Endothelial cell of umbilical vein (primary cell): Measurements from ENCODE around the gene SOSTDC1. TPM values are rescaled to one million over a fixed set of nuclear protein-coding genes. Genes with fewer than 3 reads are reported as not detected.

Experiments
- BruUV-seq: library from RNA; stranded (reverse); fragments of 400-500 nt; replicated peaks from 2 replicates; lab custom pipeline; 2021; lab: Mats Ljungman, UMichigan
- CTCF ChIA-PET: fragments of 300-600, 350-600 bp; sonication (Branson Sonifier 250); formaldehyde crosslinking; loops from one replicate; lab custom pipeline; 2021; ENCODE audit warnings: antibody characterized with exemption, inconsistent platforms; lab: Charles Lee
- POLR2A ChIA-PET: fragments of 300-600, 350-600 bp; sonication (Branson Sonifier 250); formaldehyde crosslinking; loops from one replicate; lab custom pipeline; 2021; ENCODE audit warnings: antibody characterized with exemption, inconsistent platforms; lab: Charles Lee
- DNase-seq: peaks from one replicate; pipeline ENCODE4 v3.0.0-alpha.2; 2011; ENCODE audit warnings: low read depth, low spot score
- FAIRE-seq: peaks from 2 replicates; lab custom pipeline; 2011; peaks lifted over from hg19 to GRCh38; lab: Jason Lieb, UNC
- H2AFZ ChIP-seq: 2 replicates; pipeline ENCODE4 v1.6.0; 2012; ENCODE audit warnings: low read depth, low read length, control low read depth, inconsistent platforms
- H3K27ac ChIP-seq: 2 replicates; pipeline ENCODE4 v1.5.1; 2011; ENCODE audit warnings: low read depth, mild to moderate bottlenecking, control low read depth, low read length, moderate library complexity; ENCODE audit not compliant: insufficient read depth
- H3K27me3 ChIP-seq, 2 experiments: 2 replicates each; pipeline versions ENCODE4 v1.6.0 to v1.6.1; 2011; ENCODE audit warnings: low read length in 2 of 2, mixed read lengths in 1 of 2; ENCODE audit not compliant: control insufficient read depth in 2 of 2, insufficient read depth in 2 of 2
- H3K36me3 ChIP-seq, 2 experiments: 2 replicates in 1 of 2; 3 replicates in 1 of 2; pipeline ENCODE4 v1.5.1; 2011; ENCODE audit warnings: low read length in 2 of 2, mild to moderate bottlenecking in 1 of 2, moderate library complexity in 1 of 2; ENCODE audit not compliant: control insufficient read depth in 2 of 2, insufficient read depth in 2 of 2; ENCODE audit errors: extremely low read depth in 1 of 2
- H3K4me1 ChIP-seq: 3 replicates; pipeline ENCODE4 v1.5.1; 2011; ENCODE audit warnings: mild to moderate bottlenecking, low read length; ENCODE audit not compliant: control insufficient read depth, insufficient read depth; ENCODE audit errors: extremely low read depth
- H3K4me2 ChIP-seq: 2 replicates; pipeline ENCODE4 v1.6.1; 2011; ENCODE audit warnings: low read length, control low read depth, mixed read lengths; ENCODE audit not compliant: insufficient read depth
- H3K4me3 ChIP-seq, 3 experiments: fragments of 200-600 bp in 1 of 3; sonication (generic), shearing (Covaris generic) in 1 of 3; replicated peaks in 1 of 3; 2 replicates each; pipeline ENCODE4 v1.5.1; 2011 to 2016; ENCODE audit warnings: control low read depth in 3 of 3, low read length in 3 of 3, mild to moderate bottlenecking in 2 of 3, inconsistent platforms in 1 of 3, low read depth in 1 of 3, moderate library complexity in 1 of 3; ENCODE audit not compliant: insufficient read depth in 1 of 3
- H3K79me2 ChIP-seq: 2 replicates; pipeline ENCODE4 v1.6.0; 2012; ENCODE audit warnings: low read length, inconsistent platforms; ENCODE audit not compliant: control insufficient read depth, insufficient read depth
- H3K9ac ChIP-seq: replicated peaks from 2 replicates; pipeline ENCODE3; 2011; ENCODE audit warnings: low read length, control low read depth; ENCODE audit not compliant: insufficient read depth; ENCODE audit errors: extremely low read depth
- H3K9me1 ChIP-seq: replicated peaks from 3 replicates; pipeline ENCODE4 v1.6.0; 2011; ENCODE audit warnings: mild to moderate bottlenecking, low read length; ENCODE audit not compliant: control insufficient read depth, insufficient read depth; ENCODE audit errors: extremely low read depth
- H3K9me3 ChIP-seq: replicated peaks from 2 replicates; pipeline ENCODE4 v1.5.1; 2012; ENCODE audit warnings: low read length, inconsistent platforms; ENCODE audit not compliant: control insufficient read depth, insufficient read depth
- H4K20me1 ChIP-seq: replicated peaks from 2 replicates; pipeline ENCODE3; 2011; ENCODE audit warnings: mild to moderate bottlenecking, low read length; ENCODE audit not compliant: control insufficient read depth, insufficient read depth; ENCODE audit errors: extremely low read depth
- CTCF ChIP-seq, 2 donors: IDR thresholded peaks; 1 replicate in 1 of 2; 2 replicates in 1 of 2; pipeline ENCODE4 v1.5.1; 2011; ENCODE audit warnings: low read length in 2 of 2, mild to moderate bottlenecking in 2 of 2, moderate library complexity in 2 of 2, control low read depth in 1 of 2, inconsistent platforms in 1 of 2, low read depth in 1 of 2; ENCODE audit not compliant: insufficient read depth in 1 of 2; ENCODE audit errors: extremely low read depth in 1 of 2
- EZH2 ChIP-seq: IDR thresholded peaks from 2 replicates; pipeline ENCODE4 v1.6.1; 2012; ENCODE audit warnings: borderline replicate concordance, low read depth, mild to moderate bottlenecking, moderate library complexity, low read length, inconsistent platforms; ENCODE audit not compliant: severe bottlenecking
- FOS ChIP-seq: IDR thresholded peaks from 2 replicates; pipeline ENCODE4 v1.6.1; 2011; ENCODE audit warnings: mild to moderate bottlenecking, low read length, moderate library complexity, borderline replicate concordance; ENCODE audit not compliant: insufficient read depth
- GATA2 ChIP-seq: IDR thresholded peaks from 2 replicates; pipeline ENCODE4 v1.7.0; 2011; ENCODE audit warnings: low read depth, mild to moderate bottlenecking, moderate library complexity, mixed read lengths, low read length; ENCODE audit not compliant: insufficient read length, insufficient read depth
- JUN ChIP-seq: IDR thresholded peaks from 2 replicates; pipeline ENCODE4 v1.6.1; 2011; ENCODE audit warnings: borderline replicate concordance, low read depth; ENCODE audit not compliant: insufficient read length, insufficient read depth
- MAX ChIP-seq: IDR thresholded peaks from 2 replicates; pipeline ENCODE4 v1.6.1; 2011; ENCODE audit not compliant: insufficient read depth, insufficient read length
- MYC ChIP-seq: IDR thresholded peaks from one replicate; pipeline ENCODE4 v1.6.1; 2011; ENCODE audit warnings: mild to moderate bottlenecking, low read depth, low read length
- POLR2A ChIP-seq: IDR thresholded peaks from 2 replicates; pipeline ENCODE4 v1.6.1; 2012; ENCODE audit warnings: low read depth, mild to moderate bottlenecking, control low read depth, low read length
- POLR2AphosphoS5 ChIP-seq: IDR thresholded peaks from 2 replicates; pipeline ENCODE4 v1.6.1; 2012; ENCODE audit warnings: low read depth, mild to moderate bottlenecking, control low read depth, low read length, moderate library complexity; ENCODE audit not compliant: insufficient read depth
- dilution Hi-C: fragments of 300-500 bp; cut with MboI; formaldehyde crosslinking; loops from one replicate; pipeline ENCODE4 v1.15.0; 2019; ENCODE audit warnings: low sequenced_read_pairs; ENCODE audit not compliant: extremely low pct_ligation_motif_present
- intact Hi-C: fragments of 100-400 bp; cut with micrococcal nuclease; formaldehyde crosslinking; loops from one replicate; pipeline ENCODE4 v1.10.0; 2022
- polyA plus RNA-seq, 4 experiments: library from polyadenylated mRNA; depleted of rRNA in 3 of 4; stranded (reverse) in 3 of 4; unstranded in 1 of 4; fragments of >200 nt; gene quantifications; 2 replicates each; pipeline versions ENCODE4 v1.2.1 to v1.2.3, GENCODE V29; 2011 to 2012; ENCODE audit warnings: missing spikeins in 1 of 4
- total RNA-seq: library from RNA; stranded (reverse); gene quantifications from 2 replicates; pipeline ENCODE4 v1.2.3, GENCODE V29; 2021

The SOSTDC1 gene
- total and polyA plus RNA-seq, 2 donors (not counting 3 experiments of a cell fraction or from before 2014, with no cell fraction given), result not detected

- Histone ChIP-seq H3K4me3 (no peak overlapping the region), H3K4me2 (no peak overlapping the region), H3K36me3 (no peaks in the 10 kb centered on the region), H4K20me1 (no peaks in the 10 kb centered on the region), H2AFZ (no peak overlapping the region), H3K79me2 (no peaks in the 10 kb centered on the region), H3K27me3 (peaks cover 0 to 1% of the 10 kb centered on the region in 2 experiments), H3K9me1 (no peaks in the 10 kb centered on the region), H3K9ac (no peak overlapping the region), H3K4me1 (no peaks in the 10 kb centered on the region), H3K27ac (no peak overlapping the region), H3K9me3 (no peaks in the 10 kb centered on the region)
- ChIA-PET POLR2A (no interaction called here), CTCF (no interaction called here)
- no peak for TF ChIP-seq JUN
- TF ChIP-seq POLR2AphosphoS5, result no peak
- TF ChIP-seq FOS, result no peak
- no peak for TF ChIP-seq MAX
- no peak for TF ChIP-seq EZH2
- TF ChIP-seq CTCF (IDR thresholded peaks at IDR 0.05; ENCODE audit: extremely low read depth in 1 of 2, insufficient read depth in 1 of 2, low read depth in 1 of 2, low read length in 2 of 2), result no peak
- TF ChIP-seq GATA2, result no peak
- TF ChIP-seq POLR2A, result no peak
- no peak for TF ChIP-seq MYC
- intact Hi-C loops, result no loop called here
- FAIRE-seq (no peak), DNase-seq (no peak)
- dilution Hi-C loops, result no loop called here
- no TSS peak for BruUV-seq
Observed at GRCh38 chr7:16471933-16472332, 6.4 kb upstream of the SOSTDC1 start.
